Smooth muscle cell of the brain vasculature (primary cell): Measurements from ENCODE around the gene DENND6A.
"Not testable (repeated sequence)": the region's sequence is repeated elsewhere in the genome, so short reads cannot be mapped to it uniquely, and the experiment has no call there.

ENCODE experiments used
- DNase-seq: peaks from one replicate; pipeline ENCODE4 v3.0.0-alpha.2; 2012; ENCODE audit warnings: low read depth, low spot score

DENND6A gene

GRCh38 chr3:57692133-57692395, 813 bp downstream of the DENND6A start:
- not testable (repeated sequence) for DNase-seq

- DNase-seq: no peak
Measured at GRCh38 chr3:57691411-57692132, 1.3 kb downstream of the DENND6A start.

GRCh38 chr3:57689367-57690053, 3.4 kb downstream of the DENND6A start:
- DNase-seq: no peak

- no peak for DNase-seq
Measured at GRCh38 chr3:57688291-57688690, 4.6 kb downstream of the DENND6A start.

GRCh38 chr3:57683286-57683685, 9.6 kb downstream of the DENND6A start:
- no peak for DNase-seq

GRCh38 chr3:57682284-57682683, 10.6 kb downstream of the DENND6A start:
- DNase-seq: no peak

- no peak for DNase-seq
Measured at GRCh38 chr3:57681691-57682090, 11.2 kb downstream of the DENND6A start.

GRCh38 chr3:57680046-57680445, 12.8 kb downstream of the DENND6A start:
- no peak for DNase-seq

- DNase-seq: no peak
Measured at GRCh38 chr3:57675530-57675929, 17.3 kb downstream of the DENND6A start.

- no peak for DNase-seq
Measured at GRCh38 chr3:57673156-57673555, 19.7 kb downstream of the DENND6A start.

GRCh38 chr3:57670543-57670942, 22.3 kb downstream of the DENND6A start:
- no peak for DNase-seq

GRCh38 chr3:57661404-57661803, 31.5 kb downstream of the DENND6A start:
- no peak for DNase-seq

GRCh38 chr3:57659806-57660439, 33.0 kb downstream of the DENND6A start:
- no peak for DNase-seq

- DNase-seq: no peak
Measured at GRCh38 chr3:57659004-57659673, 33.7 kb downstream of the DENND6A start.

GRCh38 chr3:57658536-57658935, 34.3 kb downstream of the DENND6A start:
- no peak for DNase-seq

- DNase-seq: no peak
Measured at GRCh38 chr3:57655727-57656126, 37.1 kb downstream of the DENND6A start.

GRCh38 chr3:57654267-57654666, 38.6 kb downstream of the DENND6A start:
- no peak for DNase-seq

- DNase-seq: no peak
Measured at GRCh38 chr3:57652203-57652602, 40.7 kb downstream of the DENND6A start.

GRCh38 chr3:57647292-57647940, 45.5 kb downstream of the DENND6A start:
- DNase-seq: no peak

- peak; percentile 2 for DNase-seq
Measured at GRCh38 chr3:57646723-57647122, 46.2 kb downstream of the DENND6A start.

GRCh38 chr3:57644740-57645139, 48.1 kb downstream of the DENND6A start:
- no peak for DNase-seq

- DNase-seq: no peak
Measured at GRCh38 chr3:57637391-57637790, 55.5 kb downstream of the DENND6A start.
